Measurements from ENCODE around the gene KIF1B. TPM values are rescaled to one million over a fixed set of nuclear protein-coding genes. Genes with fewer than 3 reads are reported as not detected.

The KIF1B gene
- total RNA-seq, 1 experiment from 2014 or later: 33.0 TPM

DNA sequence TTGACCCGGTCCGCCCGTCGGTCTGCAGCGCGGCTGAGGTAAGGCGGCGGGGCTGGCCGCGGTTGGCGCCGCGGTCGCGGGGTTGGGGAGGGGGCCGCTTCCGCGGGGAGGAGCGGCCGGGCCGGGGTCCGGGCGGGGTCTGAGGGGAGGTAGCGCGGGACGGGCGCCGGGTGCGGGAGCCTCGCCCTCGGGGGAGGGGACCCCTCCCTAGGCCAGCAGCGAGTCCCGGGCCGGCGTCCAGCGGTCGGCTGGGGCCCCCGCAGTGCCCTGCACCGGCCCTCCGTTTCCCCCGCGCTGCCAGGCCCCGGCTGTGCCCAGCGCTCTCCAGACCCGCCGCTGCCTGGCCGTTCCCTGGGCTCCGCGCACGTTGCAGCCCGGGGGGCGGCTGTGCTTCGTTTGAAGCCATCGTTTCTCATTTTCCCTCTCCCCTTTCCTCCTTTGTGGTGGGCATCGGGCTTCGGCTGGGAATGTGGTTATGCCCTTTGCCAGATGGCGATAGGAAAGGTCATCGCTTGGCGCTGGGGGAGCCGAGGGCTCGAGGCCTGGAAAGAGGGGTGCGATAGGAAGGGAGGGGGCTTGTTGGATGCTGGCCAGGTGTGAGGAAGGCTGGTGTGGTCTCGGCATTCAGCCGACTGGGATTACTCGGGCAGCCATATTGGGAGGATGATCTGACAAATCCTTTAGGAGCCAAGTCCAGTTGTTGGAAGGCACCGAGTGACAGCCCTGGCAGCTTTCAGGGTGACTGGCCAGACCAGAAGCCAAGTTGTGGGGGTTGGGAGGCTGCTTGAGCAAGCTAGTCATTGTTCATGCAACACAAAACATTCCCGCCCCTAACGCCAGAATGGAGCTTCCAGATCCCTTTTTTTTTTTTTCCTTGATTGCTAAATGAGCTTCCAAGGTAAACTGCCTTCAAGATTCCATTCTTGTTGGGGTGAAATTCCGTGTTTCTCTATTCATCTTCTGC is 753 bp downstream of the KIF1B start:
- intact Hi-C loops (cut with micrococcal nuclease; ENCODE audit: unreplicated experiment): loop anchor here (10.0 kb wide), 1 partner anchor 124 kb away; no protein-coding TSS in a partner anchor
- H3K4me1 ChIP-seq (ENCODE audit: control insufficient read depth, insufficient read depth, low read length): peaks cover 20% of the 10 kb centered on the region
- H3K27ac ChIP-seq (ENCODE audit: low read length): peak overlapping the region; percentile 89
- ATAC-seq (peak; percentile 29), DNase-seq (ENCODE audit: low read depth, low spot score) (no peak)
- ChIA-PET CTCF (interaction anchor here (0.5 to 0.7 kb wide), 4 partner anchors 16 to 120 kb away, joined by 3 to 5 read pairs (median 3); no protein-coding TSS in a partner anchor), POLR2A (interaction anchor here (0.6 kb wide), 2 partner anchors 55 to 1565 kb away, joined by 3 to 4 read pairs; no protein-coding TSS in a partner anchor)
- BruUV-seq (replicated peaks): no TSS peak
- no peaks in the 10 kb centered on the region for H3K27me3 ChIP-seq (ENCODE audit: control insufficient read depth, insufficient read depth, low read length)
- in situ Hi-C loops (cut with HindIII; ENCODE audit: low pct_unique_long_range_greater_than_20kb, low sequenced_read_pairs): no loop called here
- H3K4me3 ChIP-seq (ENCODE audit: low read depth in 2 of 2, low read length in 2 of 2): peak overlapping the region; percentile 83 to 98
- no peak for TF ChIP-seq CTCF (IDR thresholded peaks at IDR 0.05)
- TF ChIP-seq SIN3A (IDR thresholded peaks at IDR 0.05; ENCODE audit: borderline replicate concordance, insufficient read depth, low read depth, low read length): peak; percentile 48; the same call in 1 of the 2 replicates
- no peaks in the 10 kb centered on the region for H3K9me3 ChIP-seq (ENCODE audit: control insufficient read depth, insufficient read depth, low read depth, low read length)
- no peaks in the 10 kb centered on the region; the same call in 1 of the 2 replicates for H3K36me3 ChIP-seq (ENCODE audit: control insufficient read depth, insufficient read depth, low read length)

GRCh38 chr1:10211805-10212410 is 1.5 kb downstream of the KIF1B start:
- POLR2A ChIA-PET: interaction anchor here (0.7 kb wide), 1 partner anchor 8 kb away, joined by 9 read pairs; no protein-coding TSS in a partner anchor
- H3K9me3 ChIP-seq (ENCODE audit: control insufficient read depth, insufficient read depth, low read depth, low read length): no peaks in the 10 kb centered on the region
- H3K27me3 ChIP-seq (ENCODE audit: control insufficient read depth, insufficient read depth, low read length): no peaks in the 10 kb centered on the region
- ATAC-seq: no peak
- CTCF ChIA-PET: interaction anchor here (0.6 kb wide), 1 partner anchor 98 kb away, joined by 3 read pairs; no protein-coding TSS in a partner anchor
- H3K36me3 ChIP-seq (ENCODE audit: control insufficient read depth, insufficient read depth, low read length): no peaks in the 10 kb centered on the region; the same call in 1 of the 2 replicates
- DNase-seq (ENCODE audit: low read depth, low spot score): no peak
- TF ChIP-seq TCF7L2 (IDR thresholded peaks at IDR 0.05; ENCODE audit: low read depth, low read length) (0 out of 2 replicates have a peak, but pooled peaks have one; percentile 30), CTCF (IDR thresholded peaks at IDR 0.05) (no peak)
- peaks cover 20% of the 10 kb centered on the region for H3K4me1 ChIP-seq (ENCODE audit: control insufficient read depth, insufficient read depth, low read length)
- in situ Hi-C loops (cut with HindIII; ENCODE audit: low pct_unique_long_range_greater_than_20kb, low sequenced_read_pairs): no loop called here
- intact Hi-C loops (cut with micrococcal nuclease; ENCODE audit: unreplicated experiment): loop anchor here (10.0 kb wide), 1 partner anchor 123 kb away; no protein-coding TSS in a partner anchor
- TSS peak; percentile 71 for BruUV-seq (replicated peaks)
- peak overlapping the region; percentile 83 to 98 for H3K4me3 ChIP-seq (ENCODE audit: low read depth in 2 of 2, low read length in 2 of 2)
- H3K27ac ChIP-seq (ENCODE audit: low read length): peak overlapping the region; percentile 89

GRCh38 chr1:10212476-10212875 is 2.1 kb downstream of the KIF1B start:
- in situ Hi-C loops (cut with HindIII; ENCODE audit: low pct_unique_long_range_greater_than_20kb, low sequenced_read_pairs): no loop called here
- CTCF ChIA-PET: interaction anchor here (0.6 kb wide), 1 partner anchor 97 kb away, joined by 3 read pairs; no protein-coding TSS in a partner anchor
- ATAC-seq (no peak), DNase-seq (ENCODE audit: low read depth, low spot score) (no peak)
- TF ChIP-seq SIN3A (IDR thresholded peaks at IDR 0.05; ENCODE audit: borderline replicate concordance, insufficient read depth, low read depth, low read length) (no peak), CTCF (IDR thresholded peaks at IDR 0.05) (no peak), POLR2AphosphoS5 (IDR thresholded peaks at IDR 0.05; ENCODE audit: low read depth, low read length) (no peak), TCF7L2 (IDR thresholded peaks at IDR 0.05; ENCODE audit: low read depth, low read length) (no peak)
- TF ChIP-seq, protein P1, sequence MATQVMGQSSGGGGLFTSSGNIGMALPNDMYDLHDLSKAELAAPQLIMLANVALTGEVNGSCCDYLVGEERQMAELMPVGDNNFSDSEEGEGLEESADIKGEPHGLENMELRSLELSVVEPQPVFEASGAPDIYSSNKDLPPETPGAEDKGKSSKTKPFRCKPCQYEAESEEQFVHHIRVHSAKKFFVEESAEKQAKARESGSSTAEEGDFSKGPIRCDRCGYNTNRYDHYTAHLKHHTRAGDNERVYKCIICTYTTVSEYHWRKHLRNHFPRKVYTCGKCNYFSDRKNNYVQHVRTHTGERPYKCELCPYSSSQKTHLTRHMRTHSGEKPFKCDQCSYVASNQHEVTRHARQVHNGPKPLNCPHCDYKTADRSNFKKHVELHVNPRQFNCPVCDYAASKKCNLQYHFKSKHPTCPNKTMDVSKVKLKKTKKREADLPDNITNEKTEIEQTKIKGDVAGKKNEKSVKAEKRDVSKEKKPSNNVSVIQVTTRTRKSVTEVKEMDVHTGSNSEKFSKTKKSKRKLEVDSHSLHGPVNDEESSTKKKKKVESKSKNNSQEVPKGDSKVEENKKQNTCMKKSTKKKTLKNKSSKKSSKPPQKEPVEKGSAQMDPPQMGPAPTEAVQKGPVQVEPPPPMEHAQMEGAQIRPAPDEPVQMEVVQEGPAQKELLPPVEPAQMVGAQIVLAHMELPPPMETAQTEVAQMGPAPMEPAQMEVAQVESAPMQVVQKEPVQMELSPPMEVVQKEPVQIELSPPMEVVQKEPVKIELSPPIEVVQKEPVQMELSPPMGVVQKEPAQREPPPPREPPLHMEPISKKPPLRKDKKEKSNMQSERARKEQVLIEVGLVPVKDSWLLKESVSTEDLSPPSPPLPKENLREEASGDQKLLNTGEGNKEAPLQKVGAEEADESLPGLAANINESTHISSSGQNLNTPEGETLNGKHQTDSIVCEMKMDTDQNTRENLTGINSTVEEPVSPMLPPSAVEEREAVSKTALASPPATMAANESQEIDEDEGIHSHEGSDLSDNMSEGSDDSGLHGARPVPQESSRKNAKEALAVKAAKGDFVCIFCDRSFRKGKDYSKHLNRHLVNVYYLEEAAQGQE (IDR thresholded peaks at IDR 0.05; ENCODE audit: insufficient read depth in 1 of 2, low read depth in 2 of 2, low read length in 1 of 2): no peak
- H3K36me3 ChIP-seq (ENCODE audit: control insufficient read depth, insufficient read depth, low read length): no peaks in the 10 kb centered on the region; the same call in 1 of the 2 replicates
- POLR2A ChIA-PET: interaction anchor here (0.7 kb wide), 1 partner anchor 8 kb away, joined by 9 read pairs; no protein-coding TSS in a partner anchor
- H3K27me3 ChIP-seq (ENCODE audit: control insufficient read depth, insufficient read depth, low read length): no peaks in the 10 kb centered on the region
- H3K4me3 ChIP-seq (ENCODE audit: low read depth in 2 of 2, low read length in 2 of 2): peak overlapping the region in 1 of 2 experiments; percentile 98; a peak in 1 of 4 replicates
- no peak overlapping the region for H3K27ac ChIP-seq (ENCODE audit: low read length)
- no peaks in the 10 kb centered on the region for H3K9me3 ChIP-seq (ENCODE audit: control insufficient read depth, insufficient read depth, low read depth, low read length)
- H3K4me1 ChIP-seq (ENCODE audit: control insufficient read depth, insufficient read depth, low read length): peaks cover 20% of the 10 kb centered on the region
- no TSS peak for BruUV-seq (replicated peaks)
- intact Hi-C loops (cut with micrococcal nuclease; ENCODE audit: unreplicated experiment): loop anchor here (10.0 kb wide), 1 partner anchor 122 kb away; no protein-coding TSS in a partner anchor

Data from Panc1 (cell line).